GM10847 (cell line): ENCODE results near the gene HINFP.
A peak's percentile ranks its signal among the peaks of the same experiment; 100 is the strongest.

Experiments
- POLR2A ChIP-seq: IDR thresholded peaks from 2 replicates; pipeline ENCODE4 v1.6.1; 2011; ENCODE audit not compliant: insufficient read length; ENCODE audit errors: extremely low read depth

The HINFP gene

DNA sequence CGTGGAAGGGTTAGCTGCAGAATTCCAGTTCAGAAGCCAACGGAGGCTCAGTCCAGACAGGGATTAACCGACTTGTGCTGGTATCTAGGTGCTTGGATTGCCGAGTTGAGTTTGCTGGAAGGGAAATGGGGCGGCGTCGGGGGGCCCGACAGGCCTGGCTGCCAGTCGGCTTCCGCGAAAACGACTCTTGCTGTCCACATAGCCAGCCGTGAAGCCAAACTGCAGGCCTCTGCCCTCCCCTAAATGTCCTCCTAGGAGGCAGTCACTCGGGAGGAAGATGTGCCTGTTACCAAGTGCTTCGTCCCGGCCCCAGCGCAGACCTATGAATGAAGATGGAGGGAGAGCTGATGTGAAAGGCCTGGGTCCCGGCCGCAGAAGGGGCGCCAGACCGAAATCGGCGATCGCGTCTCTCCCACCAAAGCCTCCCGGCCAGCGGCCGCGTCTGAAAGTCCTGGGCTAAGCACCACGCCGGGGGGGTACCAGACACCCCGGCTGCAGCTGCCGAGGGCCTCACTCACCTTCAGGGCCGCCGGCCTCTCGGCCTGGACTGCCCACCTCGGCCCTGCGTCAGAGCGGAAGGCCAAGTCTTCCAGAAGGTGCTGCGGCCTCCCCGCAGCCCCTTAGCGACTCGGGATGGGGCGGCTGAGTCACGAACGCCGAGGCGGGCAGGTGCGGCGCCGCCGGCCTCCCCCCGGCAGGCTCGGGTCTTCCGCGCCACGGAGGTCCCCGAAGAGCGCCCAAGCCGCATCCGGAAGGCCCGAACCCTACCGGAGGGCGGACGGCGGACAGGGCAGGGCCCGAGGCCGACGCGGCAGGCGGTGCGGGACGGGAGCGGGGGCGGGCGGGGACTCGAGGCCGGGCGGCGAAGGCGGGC lies 27.2 kb upstream of the HINFP start:
- TF ChIP-seq POLR2A: no peak

DNA sequence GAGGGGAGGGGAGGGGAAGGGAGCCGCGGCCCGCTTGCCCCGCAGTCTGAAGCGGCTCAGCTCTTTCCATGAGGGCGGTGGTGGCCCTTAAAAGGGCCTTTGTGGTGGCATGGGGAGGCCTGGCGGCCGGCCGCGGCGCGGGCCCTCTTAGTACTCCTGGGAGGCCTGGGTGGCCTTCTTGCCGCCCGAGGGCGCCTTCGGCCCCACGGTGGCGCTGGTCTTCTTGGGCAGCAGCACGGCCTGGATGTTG lies 26.6 kb upstream of the HINFP start:
- no peak for TF ChIP-seq POLR2A

DNA sequence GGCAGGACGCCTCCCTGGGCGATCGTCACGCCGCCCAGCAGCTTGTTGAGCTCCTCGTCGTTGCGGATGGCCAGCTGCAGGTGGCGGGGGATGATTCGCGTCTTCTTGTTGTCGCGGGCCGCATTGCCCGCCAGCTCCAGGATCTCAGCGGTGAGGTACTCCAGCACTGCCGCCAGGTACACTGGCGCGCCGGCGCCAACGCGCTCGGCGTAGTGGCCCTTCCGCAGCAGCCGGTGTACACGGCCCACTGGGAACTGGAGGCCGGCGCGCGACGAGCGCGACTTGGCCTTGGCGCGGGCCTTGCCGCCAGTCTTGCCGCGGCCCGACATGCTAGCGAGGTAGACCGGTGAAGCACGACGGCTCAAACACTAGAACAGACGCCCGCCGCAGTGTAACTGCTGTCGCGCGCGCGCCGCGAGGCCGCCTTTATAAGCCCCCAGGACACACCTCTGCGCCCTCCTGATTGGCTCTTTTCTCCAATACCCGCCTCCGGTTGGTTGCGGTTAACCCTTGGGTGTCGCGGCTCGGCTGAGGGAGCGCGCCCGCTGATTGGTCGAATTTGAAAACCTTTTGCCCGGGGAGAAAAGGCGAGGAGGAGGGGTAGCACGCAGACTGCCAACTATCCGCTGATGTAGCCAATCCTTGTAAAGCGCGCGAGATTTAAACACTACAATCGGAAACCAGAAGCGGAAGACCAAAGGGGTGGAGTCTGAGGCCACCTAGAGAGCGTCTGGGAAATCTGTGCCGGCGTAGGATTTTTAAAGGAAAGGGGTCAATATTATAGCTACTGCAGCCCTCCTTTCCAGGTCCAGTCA lies 26.1 kb upstream of the HINFP start:
- peak; percentile 100 for TF ChIP-seq POLR2A

DNA sequence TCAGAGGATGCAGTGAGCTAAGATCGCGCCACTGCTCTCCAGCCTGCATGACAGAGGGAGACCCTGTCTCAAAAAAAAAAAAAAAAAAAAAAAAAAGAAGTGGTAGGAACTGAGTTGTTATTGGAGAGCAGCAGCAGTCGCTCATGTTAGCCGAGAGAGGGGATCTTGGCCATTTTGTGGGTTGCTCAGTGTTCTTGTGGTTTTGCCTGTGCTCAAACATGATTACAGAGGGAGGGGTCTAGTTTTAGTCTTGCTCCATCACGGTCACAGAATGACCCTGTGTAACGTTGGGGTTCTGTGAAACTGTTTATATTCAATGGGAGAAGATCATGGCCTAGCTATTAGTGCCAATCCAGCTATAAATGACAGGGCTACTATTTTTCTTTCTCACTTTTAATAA lies 21.7 kb upstream of the HINFP start:
- no peak for TF ChIP-seq POLR2A

DNA sequence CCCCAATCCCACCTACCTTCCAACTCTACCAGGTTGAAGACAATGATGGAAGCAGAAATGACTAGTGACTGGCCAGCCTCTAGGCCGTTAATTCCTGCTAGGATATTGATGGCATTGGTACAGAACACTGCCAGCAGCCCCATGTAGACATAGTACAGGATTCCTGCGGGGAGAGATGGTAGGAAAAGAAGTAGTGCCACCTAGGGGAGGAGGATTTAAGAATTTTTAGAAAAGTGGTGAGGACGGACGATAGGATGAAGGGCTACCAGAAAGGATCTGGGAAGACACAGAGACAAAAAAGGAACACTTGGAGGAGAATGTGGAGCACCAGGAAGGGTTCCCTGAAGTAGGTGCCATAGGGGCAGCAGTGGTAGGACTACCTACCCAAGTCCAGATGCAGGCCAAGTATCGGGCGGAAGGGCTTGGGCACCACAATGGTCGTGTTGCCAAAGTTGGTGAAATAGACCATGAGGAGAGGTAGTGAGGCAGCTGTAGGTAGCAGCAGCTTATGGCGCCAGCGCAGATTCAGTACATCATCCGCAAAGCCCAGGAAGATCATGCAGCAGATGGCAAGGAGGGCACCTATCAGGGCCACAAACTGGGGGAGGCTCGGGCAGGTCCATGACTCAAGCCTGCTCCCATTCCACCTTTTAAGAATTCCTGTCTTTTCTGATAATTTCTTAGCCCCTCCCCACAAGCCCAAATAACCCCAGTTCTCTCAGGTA lies 21.0 kb upstream of the HINFP start:
- no peak for TF ChIP-seq POLR2A

DNA sequence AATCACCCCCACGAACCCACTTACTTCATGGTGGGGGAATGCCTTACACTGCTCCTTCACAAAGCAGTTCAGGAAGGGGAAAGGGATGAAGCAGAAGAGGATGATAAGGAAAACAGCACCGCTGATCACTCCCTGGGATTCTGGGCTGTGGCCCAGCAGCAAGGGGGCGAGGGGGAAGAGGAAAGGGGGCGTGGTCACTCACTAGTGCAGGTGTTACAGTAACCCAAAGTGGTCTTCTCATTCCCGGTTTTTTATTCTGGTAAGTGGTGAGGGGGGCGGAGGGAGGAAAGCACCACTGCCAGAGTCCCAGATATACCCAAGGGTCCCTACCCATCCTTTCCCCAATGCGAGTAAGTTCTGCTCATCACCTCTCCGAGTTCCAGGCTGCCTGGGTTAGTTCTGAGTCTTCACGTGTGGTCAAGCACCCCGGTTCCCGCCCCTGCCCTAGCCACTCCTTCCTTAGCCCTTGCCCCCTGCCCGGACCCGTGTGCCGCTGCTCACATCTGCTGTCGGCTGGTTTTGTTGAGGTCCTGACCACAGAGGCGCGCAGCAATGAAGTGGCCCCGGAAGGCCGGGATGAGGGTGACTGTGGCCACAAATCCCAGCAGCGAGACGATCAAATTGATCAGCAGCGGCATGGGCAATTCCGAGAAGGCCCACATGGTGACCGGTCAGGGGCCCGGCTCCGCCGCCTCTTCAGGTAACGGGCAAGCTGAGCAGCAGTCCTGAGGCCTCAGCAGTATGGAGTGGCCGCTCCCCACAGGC lies 20.2 kb upstream of the HINFP start:
- TF ChIP-seq POLR2A: no peak

DNA sequence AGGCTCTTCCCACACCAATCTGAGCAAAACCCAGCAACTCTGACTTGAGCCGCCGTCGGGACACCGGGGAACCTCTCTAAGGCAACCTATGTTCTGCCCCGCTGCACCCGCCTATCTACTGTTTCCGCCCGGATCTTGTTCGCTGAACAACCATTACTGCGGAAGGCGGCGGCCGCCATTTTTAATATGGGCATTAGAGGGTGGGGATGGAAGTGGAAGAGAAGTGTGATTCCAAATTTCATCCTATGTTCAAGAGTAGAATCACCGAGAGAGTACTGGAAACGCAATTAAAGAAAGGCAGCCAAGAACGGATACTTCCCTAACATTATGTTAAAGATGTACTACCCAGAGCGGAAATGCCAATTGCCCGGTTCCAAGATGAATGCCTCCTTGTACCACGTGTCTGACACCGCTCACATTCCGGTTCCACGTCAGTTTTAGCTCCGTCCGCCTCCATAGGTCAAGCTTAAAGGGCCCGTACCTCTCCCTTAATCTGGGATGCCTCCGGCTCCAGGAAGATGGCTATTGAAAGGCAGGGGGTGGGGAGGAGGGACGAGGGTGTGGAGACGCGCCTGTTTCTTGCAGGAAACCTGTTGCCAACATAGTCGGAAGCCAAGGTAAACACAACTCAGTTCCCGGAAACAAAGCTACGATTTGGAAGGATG lies 19.5 kb upstream of the HINFP start, which contains the start of gene DPAGT1:
TSS of gene DPAGT1 (minus strand) at position 95 of the 665 bp plus-strand sequence. CDS start 198 bp downstream, outside the sequence.
- peak; percentile 10 for TF ChIP-seq POLR2A

DNA sequence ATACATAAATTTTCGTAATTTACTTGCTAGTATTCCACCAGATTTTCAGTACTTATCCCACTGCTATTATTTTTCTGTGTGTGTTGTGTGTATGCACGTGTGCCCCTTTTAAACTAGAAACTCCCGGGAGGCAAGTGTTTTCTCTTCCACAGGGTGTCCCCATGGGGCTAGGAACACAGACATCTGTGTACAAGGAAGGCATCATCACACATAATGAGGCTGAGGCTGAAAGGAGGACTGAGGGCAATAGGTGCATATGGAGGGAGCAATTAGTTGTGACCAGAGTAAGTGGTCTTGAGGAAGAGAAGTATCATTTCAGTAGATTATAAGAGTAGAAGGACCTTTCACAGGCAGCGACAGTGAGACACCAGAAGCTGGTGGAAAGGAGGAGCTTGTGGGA lies 17.6 kb upstream of the HINFP start:
- no peak for TF ChIP-seq POLR2A

DNA sequence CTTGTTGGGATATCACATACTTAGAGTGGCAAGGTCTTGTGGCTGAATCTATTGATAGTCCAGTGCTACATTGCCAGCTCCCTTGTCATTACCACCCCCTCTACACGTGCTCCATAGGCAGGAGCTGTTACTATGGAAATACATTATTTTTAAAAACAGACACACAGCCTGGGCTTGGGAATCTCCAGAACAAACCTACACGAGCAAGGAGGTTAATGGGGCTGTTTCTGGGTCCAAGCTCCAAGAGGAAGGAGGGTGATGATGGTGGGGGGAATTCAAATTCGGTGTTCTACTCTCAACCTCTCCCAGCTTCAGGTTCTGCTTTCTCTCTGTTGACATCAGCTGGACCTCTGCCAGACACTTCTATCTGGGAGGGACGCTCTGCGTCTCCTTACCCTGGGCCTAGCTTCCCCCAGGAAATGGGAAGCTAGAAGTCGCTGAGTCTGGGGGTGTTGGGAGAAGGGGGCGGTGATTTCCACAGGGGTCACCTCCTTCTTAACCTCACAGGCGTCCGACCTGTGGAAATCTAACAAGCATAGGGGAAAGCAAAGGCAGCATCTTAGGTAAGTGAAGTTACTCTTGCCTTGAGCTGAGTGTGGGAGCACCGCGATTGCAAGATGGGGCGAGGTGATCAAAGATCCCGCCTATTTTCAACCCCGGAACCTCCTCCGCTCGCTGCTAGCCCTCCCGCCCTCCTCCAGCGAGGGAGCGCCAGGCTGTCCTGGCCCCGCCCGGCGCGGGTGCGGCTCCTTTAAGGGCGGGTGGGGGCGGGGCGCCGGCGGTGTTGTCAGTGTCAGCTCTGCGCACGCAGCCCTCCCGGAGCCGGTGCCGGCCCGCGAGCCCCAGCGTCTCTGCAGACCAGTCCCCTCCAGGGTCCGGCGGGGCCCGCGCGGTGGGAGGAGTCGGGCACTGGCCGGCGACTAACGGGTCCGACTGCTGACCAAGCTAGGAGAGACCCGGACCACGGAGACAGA lies 14.5 kb upstream of the HINFP start, which contains the start of gene C2CD2L:
TSS of gene C2CD2L (plus strand) at position 781 of the 974 bp plus-strand sequence. CDS start 398 bp downstream, outside the sequence.
- peak; percentile 33 for TF ChIP-seq POLR2A

DNA sequence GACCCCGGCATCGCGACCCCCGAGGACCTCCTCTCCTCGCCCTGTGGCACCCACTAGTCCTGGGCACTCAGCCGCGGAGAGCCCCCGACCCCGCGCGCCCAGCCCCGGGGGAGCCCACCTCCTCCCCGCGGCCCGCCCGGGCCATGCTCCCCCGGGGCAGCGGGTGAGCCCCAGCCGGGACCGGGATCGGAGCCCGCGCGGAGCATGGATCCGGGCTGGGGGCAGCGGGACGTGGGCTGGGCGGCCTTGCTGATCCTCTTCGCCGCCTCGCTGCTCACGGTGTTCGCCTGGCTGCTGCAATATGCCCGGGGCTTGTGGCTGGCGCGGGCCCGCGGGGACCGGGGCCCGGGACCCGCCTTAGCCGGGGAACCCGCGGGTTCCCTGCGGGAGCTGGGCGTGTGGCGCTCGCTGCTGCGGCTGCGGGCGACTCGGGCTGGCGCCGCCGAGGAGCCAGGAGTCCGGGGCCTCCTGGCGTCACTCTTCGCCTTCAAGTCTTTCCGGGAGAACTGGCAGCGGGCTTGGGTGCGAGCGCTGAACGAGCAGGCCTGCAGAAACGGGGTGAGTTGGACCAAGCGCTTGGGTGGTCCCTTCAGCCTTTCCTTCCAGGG lies 13.7 kb upstream of the HINFP start:
- peak; percentile 0 for TF ChIP-seq POLR2A

DNA sequence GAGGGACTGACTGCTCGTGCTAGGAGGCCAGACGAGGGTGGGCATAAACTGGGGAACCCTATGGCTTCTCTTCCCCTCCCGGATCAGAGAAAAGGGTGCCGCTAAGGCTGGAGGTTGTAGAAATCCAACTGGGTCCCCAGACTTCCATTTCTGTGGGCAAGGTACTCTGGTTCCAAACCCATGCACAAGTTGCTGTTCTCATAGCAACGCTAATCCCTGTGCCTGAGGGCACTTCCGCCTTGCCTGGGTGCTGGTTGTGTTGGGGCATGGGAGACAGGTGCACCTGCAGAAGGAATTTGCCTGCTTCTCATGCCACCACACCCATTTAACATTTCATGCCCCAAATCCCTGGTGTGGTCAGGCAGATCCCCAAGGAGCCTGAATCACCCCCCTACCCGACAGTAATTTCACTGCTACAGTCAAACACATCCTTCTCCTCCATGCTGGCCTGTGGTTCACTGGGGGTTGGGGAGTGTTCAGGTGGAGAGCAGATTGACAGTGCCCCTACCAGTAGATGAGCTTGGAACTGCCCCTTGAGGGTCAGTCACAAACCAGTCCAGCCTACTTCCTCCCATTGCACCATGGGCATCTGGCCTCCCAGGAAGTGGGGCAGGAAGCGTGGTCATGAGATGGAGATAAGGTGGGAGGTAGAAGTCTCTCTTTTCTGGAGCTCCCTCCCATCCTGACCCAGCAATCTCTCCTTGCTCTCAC lies 13.1 kb upstream of the HINFP start:
- no peak for TF ChIP-seq POLR2A

DNA sequence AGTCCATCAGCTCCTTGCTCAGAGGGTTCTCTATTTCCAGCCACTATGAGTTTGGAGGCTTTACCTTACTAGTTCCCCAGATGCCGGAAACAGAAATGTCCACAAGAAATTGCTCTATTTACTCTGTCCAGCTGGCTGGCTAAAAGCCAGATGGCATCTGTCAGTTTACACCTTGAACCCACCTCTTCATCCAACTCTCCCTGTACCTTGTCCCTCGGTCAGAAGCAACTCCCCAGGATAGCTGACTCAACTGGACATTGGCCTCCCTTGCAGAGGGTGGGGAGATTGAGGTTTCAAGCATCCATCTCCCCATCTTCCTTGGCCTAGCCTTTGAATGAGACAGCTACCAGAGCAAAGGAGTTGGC lies 12.5 kb upstream of the HINFP start:
- no peak for TF ChIP-seq POLR2A

DNA sequence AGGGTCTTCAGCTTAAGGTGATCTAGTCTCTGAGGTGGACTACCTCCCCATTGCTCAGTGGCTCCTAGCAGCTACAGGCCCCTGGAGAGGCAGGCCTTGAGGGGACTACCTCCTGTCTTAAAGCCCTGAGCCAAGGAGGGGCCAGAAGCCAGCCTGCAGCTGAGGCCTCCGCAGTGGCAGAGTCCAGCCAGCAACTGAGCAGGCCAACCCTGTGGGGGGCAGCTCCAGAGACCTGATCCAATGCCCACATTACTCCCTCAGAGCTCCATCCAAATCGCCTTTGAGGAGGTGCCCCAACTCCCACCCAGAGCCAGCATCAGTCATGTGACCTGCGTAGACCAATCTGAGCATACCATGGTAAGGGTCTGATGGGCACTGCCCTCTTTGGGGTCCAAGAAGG lies 11.5 kb upstream of the HINFP start:
- no peak for TF ChIP-seq POLR2A

DNA sequence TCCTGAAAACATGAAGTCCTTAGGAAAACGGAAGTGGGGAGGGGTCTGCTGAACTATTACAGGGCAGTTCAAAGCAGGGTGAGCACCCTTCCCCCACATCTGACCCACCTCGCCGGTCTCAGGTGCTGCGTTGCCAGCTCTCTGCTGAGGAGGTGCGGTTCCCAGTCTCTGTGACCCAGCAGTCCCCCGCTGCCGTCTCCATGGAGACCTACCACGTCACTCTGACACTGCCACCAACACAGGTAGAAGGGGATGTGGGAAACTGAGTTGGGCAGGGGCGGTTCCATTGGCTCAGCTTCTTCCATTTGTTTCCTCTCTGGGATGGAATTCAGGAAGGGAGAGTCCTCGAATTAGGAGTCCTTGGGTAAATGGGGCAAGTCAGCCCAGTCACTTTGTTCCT lies 10.9 kb upstream of the HINFP start:
- TF ChIP-seq POLR2A: no peak
